CD4-positive, alpha-beta T cell treated with Interferon alpha-2 for 1 hour (primary cell): ENCODE data around the gene GATC.
A peak's percentile ranks its signal among the peaks of the same experiment; 100 is the strongest.
"Not testable (repeated sequence)": the region's sequence is repeated elsewhere in the genome, so short reads cannot be mapped to it uniquely, and the experiment has no call there.

ENCODE experiments used
- DNase-seq, 2 donors: peaks; one replicate each; pipeline ENCODE4 v3.0.0-alpha.2; 2020 to 2022

The GATC gene

DNA sequence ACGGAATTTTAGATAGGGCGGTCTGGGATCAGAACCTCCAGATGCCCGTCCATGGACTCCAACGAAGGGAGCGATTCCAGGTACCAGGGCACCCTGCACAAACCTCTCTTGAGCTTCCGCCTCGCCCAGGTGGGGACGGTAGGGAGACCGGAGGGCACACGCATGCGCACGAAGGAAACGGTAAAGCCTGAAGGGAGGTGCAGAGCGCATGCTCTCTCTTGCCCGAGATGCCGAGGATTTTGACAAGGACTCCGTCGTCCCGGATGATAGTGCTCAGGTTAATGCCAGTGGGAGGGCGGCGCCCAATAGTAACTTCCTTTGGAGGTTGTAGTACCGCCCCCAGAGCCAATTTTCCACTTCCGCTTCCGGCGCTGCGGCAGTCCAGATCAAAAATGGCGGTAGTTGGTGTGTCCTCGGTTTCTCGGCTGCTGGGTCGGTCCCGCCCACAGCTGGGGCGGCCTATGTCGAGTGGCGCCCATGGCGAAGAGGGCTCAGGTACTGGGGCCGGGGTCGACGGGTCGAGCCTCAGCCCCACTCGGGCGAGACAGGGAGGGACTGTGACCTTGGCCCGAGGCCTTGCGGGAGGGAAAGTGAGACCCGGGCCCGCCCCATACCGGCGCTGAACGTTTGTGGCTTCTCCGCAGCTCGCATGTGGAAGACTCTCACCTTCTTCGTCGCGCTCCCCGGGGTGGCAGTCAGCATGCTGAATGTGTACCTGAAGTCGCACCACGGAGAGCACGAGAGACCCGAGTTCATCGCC, 8.3 kb upstream of the GATC start, which contains the start of gene COX6A1:
Gene COX6A1, plus strand, starts transcription at position 379 of the 760 bp plus-strand sequence. Its CDS starts 14 bp downstream, at position 393.
- DNase-seq, result peak; percentile 99

GRCh38 chr12:120438495-120439198, 7.6 kb upstream of the GATC start:
- no peak for DNase-seq

DNA sequence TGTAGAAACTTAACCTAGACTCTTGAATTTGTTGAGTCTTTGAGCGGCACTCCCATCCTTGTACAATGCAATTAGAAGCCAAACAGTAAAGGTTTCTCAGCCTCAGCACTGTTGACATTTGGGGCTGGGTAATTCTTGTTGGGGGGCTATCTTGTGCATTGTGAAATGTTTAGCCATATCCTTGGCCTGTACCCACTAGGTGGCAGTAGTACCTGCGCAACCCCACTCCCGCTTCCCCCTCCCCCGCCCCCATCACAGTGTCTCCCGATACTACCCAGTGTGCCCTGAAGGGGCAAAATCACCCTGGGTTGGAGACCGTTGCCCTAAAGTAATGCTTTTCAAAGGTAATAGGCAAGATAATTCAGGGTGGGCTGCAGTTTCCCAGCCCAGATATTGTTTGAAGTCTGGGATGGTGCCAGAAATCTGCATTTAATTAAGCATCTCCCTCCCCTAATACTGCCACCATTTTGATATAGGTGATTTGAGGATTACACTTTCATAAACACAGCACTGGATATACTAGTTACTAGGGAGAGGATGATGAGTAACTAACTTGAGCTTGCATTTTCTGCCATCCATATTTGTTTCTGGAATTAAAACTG, 6.5 kb upstream of the GATC start:
- DNase-seq, result peak; percentile 83 to 86

DNA sequence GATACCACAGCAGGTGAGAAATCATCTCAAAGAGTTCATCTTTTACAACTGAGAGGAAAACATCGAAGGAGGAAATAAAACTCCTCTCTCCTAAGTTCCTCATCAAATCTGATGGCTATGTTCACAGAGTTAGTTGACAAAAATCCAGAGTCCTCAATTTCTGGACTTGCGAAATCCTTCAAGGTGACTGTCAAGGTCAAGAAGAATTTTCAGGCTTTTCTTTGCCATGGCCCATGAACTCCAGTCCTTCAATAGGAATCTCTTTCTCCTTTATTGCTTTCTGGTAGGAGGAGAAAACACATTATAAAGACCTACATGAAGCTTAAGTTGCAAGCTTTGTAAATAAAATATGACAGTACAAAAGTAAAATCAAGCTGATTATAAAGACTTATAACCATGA, 1.6 kb upstream of the GATC start:
- no peak for DNase-seq

DNA sequence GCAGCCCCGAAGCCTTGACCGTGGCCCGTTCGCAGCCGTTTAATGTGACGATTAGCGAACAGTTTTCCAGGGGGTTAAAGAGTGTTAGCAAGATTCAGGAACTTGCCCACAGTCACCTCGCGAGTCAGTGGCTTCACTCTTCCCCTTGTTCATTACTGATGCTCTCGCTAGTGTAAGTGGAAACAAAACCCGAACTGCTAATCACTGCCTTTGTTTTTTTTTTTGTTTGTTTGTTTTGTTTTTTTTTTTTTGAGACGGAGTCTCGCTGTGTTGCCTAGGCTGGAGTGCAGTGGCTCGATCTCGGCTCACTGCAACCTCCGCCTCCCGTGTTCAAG, 567 bp downstream of the GATC start:
- DNase-seq, result not testable (repeated sequence)

GRCh38 chr12:120447992-120448391, 1.7 kb downstream of the GATC start:
- no peak for DNase-seq

- DNase-seq, result not testable (repeated sequence)
Observed at GRCh38 chr12:120452524-120452923, 6.3 kb downstream of the GATC start.

GRCh38 chr12:120453060-120453750, 7.0 kb downstream of the GATC start:
- DNase-seq, result no peak

GRCh38 chr12:120453977-120454376, 7.7 kb downstream of the GATC start:
- peak; percentile 28 to 66 for DNase-seq

GRCh38 chr12:120455302-120455701, 9.1 kb downstream of the GATC start:
- no peak for DNase-seq

DNA sequence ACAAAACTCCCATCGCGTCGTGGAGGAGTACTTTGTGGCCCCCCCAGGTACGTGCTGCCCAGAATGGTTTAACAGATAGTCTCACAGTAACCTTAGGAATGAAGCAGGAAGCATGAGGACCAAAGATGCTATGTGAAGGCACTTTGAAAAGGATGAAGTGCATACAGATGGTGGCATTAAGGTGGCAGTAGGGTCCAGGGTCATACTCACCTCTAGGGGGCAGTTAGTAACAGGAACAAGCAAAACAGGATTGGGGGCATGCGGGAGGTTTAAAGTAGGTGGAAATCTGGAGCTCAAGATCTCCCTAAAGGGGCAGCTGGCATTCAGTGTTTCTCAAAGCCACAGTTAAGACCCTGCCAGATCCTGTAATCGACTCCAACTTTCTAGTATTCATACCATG, 10.9 kb downstream of the GATC start:
- peak in 1 of 2 donors; percentile 24 for DNase-seq

DNA sequence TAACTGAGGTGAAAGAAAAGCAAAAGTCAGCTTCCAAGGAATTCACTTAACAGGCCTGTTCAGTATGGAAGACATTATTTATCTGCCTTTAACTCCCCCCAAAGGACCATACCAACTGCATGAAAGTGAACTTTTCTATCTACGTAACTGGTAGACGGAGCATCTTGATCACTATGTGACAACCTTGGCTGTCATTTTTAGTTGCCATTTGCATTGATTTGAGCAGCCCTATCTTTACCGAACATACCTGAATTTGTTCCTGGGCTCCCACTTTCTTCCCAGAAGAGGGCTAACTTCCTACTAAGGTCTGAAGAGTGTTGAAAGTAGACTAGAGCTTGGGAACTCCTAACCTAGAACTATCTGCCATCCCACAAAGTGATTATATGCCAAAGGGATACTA, 13.9 kb downstream of the GATC start:
- DNase-seq, result no peak

DNA sequence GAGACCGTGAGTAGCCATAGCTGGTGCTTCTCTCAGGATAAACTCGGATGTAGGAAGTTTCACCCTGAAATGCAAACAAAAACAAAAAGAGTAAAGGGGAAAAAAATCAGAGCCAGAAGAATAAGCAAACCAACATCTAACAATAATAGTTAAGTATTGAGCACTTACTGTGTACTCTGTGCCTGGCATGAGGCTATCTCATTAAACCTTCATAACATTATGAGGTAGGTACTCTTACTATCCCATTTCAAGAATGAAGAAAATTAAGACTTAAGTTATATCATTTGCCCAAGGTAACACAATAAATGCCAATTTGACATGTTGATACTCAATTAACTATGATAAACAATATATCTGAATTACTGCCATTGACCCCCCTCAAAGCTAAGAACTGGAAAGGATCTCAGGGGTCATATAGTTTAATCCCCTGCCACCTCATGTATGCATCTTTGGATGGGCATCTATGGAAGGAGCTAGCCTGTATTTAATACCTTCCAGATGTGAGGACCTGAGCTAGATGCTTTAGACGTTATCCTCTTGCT, 15.9 kb downstream of the GATC start:
- DNase-seq, result no peak

DNA sequence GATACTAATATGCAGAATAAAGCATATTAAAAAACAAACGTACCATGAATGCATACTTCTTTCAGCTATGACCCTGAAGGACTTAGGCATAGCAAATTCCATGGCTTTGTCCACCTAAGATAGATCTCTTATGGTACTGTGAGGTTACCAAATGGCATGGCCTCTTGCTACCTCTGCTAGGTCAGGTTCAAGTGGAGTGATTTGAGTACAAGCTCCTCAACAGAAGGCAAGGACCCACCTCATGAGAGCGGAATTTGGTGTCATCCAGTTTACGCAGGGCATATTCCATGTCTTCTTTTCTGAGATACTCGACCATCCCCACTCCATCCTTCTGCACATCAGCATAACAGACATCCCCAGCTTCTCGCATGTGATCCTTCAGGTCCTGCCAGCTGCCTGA, 17.5 kb downstream of the GATC start:
- DNase-seq, result no peak

DNA sequence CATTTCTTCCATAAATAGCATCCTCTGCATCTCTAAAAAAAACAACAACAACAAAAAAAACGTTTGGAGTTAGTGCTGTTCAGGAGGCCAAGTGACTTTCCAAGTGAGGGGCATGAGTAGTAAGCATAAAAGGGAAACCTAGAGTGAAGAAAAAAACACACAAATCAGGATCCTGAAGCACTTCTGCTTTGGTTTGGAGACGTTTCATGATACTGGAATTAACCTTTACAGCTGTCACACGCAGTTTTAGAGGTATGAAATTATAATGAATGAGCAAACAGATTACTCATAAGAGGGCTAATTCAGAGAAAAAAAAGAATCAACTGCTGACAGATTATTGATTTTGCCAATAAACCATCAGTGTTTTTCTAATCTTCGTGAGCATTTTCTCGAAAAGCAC, 19.5 kb downstream of the GATC start:
- DNase-seq, result no peak

DNA sequence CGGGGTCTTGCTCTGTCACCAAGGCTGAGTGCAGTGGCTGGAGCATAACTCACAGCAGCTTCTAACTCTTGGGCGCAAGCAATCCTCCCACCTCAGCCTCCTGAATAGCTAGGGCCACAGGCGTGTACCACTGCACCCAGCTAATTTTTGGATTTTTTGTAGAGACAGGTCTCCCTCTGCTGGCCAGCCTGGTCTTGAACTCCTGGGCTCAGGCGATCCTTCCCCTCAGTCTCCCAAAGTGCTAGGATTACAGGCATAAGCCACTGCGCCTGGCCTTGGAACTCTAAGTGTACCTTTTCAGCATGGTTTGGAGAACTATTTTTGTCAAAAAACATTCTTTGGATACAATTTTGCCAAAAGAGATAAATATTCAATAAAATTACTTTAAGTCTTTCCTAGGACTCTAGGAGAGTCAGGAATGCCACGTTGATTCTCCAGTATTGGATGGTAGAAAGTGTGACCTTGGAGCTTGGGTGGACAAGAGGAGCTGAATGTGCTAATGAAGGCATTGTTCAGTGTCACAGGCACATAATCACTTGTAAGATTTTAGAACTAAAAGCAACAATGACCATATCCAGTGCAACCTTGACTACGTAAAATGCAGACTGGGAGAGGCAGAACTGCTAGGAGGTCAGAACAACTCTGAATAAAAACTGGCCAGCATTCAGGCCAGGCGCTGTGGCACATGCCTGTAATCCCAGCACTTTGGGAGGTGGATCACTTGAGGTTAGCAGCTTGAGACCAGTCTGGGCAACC, 20.5 kb downstream of the GATC start:
- peak; percentile 39 to 65 for DNase-seq

DNA sequence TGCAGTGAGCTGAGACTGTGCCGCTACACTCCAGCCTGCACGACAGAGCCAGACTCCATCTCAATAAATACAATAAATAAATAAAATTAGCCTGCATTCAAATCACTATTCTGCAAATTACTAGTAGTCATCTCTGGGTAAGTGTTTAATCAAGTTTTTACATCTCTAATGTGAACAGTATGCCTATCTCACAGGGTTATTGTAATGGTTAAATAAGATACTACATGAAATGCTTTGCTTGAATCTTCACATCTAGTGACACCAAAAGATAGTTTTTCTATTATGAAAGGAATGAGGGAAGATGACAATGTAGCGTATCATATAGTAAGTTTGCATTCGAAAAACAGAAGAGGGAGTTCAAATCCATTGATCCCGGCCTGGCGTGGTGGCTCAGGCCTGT, 21.2 kb downstream of the GATC start:
- no peak for DNase-seq

- peak; percentile 6 to 36 for DNase-seq
Observed at GRCh38 chr12:120468325-120468820, 22.1 kb downstream of the GATC start.

- DNase-seq, result peak; percentile 46 to 63
Observed at GRCh38 chr12:120468821-120469449, 22.7 kb downstream of the GATC start.

GRCh38 chr12:120469450-120470149, 23.4 kb downstream of the GATC start, which contains the start of gene SRSF9:
Gene SRSF9, minus strand, starts transcription at chr12:120469748. Its CDS starts 139 bp downstream, at chr12:120469609.
- DNase-seq, result peak; percentile 97 to 98
